ENCODE measurements around the gene NDE1.

DNA sequence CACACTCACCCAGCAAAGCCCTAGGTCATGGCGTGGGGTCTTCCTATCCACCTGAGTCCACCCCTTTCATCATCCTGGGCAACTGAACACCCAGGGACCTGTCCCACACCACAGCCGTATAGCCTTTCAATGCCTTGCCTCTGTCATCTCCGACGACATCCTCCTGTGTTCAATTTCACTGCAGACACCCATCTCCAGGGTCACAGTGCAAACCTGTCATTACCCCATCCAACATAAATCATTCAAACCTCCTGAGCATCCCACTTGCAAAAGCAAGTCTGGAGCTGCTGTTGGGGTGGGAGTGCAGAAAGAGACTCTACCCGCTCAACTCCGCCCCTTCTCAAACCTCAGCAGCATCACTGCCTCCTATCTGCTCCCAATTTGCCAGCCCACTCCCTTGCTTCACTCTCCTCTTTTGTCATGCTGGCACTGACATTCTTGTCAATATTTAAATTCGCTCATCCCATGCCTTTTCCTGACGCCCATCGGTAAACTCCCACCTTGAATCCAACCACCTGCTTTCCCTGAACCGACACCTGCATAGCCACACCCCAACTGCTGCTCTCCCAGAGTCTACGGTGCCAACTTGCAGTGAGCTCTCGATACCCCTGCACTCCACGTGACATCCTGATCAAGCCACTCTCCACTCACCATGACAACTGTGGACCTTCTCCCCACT is 44.1 kb upstream of the NDE1 start:
- TF ChIP-seq CTCF (IDR thresholded peaks at IDR 0.05; ENCODE audit: extremely low read depth in 1 of 2, insufficient read depth in 1 of 2, low read depth in 1 of 2, low read length in 2 of 2) (no peak), EZH2 (IDR thresholded peaks at IDR 0.05; ENCODE audit: borderline replicate concordance, low read depth, low read length, severe bottlenecking) (no peak), POLR2A (IDR thresholded peaks at IDR 0.05; ENCODE audit: low read depth, low read length) (no peak), POLR2AphosphoS5 (IDR thresholded peaks at IDR 0.05; ENCODE audit: insufficient read depth, low read depth, low read length) (no peak), JUN (IDR thresholded peaks at IDR 0.05; ENCODE audit: borderline replicate concordance, insufficient read depth, insufficient read length, low read depth) (no peak)

All from endothelial cell of umbilical vein (primary cell).